ENCODE results near the gene CDKN2B-AS1. TPM values are rescaled to one million over a fixed set of nuclear protein-coding genes. Genes with fewer than 3 reads are reported as not detected.

Gene CDKN2B-AS1
- total RNA-seq, 1 donor from 2014 or later, result 0.53 TPM

- peak; percentile 77 for DNase-seq (ENCODE audit: low read depth)
- Histone ChIP-seq H3K27me3 (ENCODE audit: control insufficient read depth, insufficient read depth, low read length) (no peaks in the 10 kb centered on the region), H3K36me3 (ENCODE audit: control insufficient read depth, insufficient read depth, low read length) (no peaks in the 10 kb centered on the region), H3K4me3 (ENCODE audit: low read depth, low read length) (no peak overlapping the region)
- FAIRE-seq, result no peak
- TF ChIP-seq, protein P1, sequence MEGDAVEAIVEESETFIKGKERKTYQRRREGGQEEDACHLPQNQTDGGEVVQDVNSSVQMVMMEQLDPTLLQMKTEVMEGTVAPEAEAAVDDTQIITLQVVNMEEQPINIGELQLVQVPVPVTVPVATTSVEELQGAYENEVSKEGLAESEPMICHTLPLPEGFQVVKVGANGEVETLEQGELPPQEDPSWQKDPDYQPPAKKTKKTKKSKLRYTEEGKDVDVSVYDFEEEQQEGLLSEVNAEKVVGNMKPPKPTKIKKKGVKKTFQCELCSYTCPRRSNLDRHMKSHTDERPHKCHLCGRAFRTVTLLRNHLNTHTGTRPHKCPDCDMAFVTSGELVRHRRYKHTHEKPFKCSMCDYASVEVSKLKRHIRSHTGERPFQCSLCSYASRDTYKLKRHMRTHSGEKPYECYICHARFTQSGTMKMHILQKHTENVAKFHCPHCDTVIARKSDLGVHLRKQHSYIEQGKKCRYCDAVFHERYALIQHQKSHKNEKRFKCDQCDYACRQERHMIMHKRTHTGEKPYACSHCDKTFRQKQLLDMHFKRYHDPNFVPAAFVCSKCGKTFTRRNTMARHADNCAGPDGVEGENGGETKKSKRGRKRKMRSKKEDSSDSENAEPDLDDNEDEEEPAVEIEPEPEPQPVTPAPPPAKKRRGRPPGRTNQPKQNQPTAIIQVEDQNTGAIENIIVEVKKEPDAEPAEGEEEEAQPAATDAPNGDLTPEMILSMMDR (IDR thresholded peaks at IDR 0.05; ENCODE audit: insufficient read depth, low read length, severe bottlenecking), result no peak
Observed at GRCh38 chr9:22031655-22032411, 37.2 kb downstream of the CDKN2B-AS1 start.

- no peaks in the 10 kb centered on the region for H3K27me3 ChIP-seq (ENCODE audit: control insufficient read depth, insufficient read depth, low read length)
- TF ChIP-seq, protein P1 (IDR thresholded peaks at IDR 0.05; ENCODE audit: insufficient read depth, low read length, severe bottlenecking), result no peak
- DNase-seq (ENCODE audit: low read depth) (peak; percentile 95), FAIRE-seq (no peak)
- H3K36me3 ChIP-seq (ENCODE audit: control insufficient read depth, insufficient read depth, low read length), result no peaks in the 10 kb centered on the region
- H3K4me3 ChIP-seq (ENCODE audit: low read depth, low read length), result no peak overlapping the region
Observed at GRCh38 chr9:22033012-22033630, 38.5 kb downstream of the CDKN2B-AS1 start.

DNA sequence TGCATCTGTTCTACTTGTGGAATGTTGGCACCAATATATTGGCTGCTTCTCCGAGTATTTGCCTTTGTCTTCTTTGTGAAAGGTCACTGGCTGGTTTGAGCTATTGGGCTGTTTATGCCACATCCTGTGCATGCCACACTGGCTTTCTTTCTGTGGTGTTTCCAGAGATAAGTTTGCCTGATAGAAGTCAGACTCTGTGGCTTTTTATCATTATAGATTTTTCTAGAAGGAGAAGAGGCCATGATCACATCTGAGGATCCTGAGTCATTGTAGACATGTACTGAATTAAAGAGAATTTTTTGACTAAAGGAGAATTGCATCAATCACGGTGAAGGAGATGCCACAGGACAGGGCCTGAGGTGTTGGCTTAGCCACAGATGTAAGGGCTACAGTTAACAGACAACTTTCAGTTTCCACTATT, 41.0 kb downstream of the CDKN2B-AS1 start:
- TF ChIP-seq, protein P1 (IDR thresholded peaks at IDR 0.05; ENCODE audit: insufficient read depth, low read length, severe bottlenecking), result no peak
- DNase-seq (ENCODE audit: low read depth) (no peak), FAIRE-seq (no peak)
- Histone ChIP-seq H3K4me3 (ENCODE audit: low read depth, low read length) (no peak overlapping the region), H3K36me3 (ENCODE audit: control insufficient read depth, insufficient read depth, low read length) (no peaks in the 10 kb centered on the region), H3K27me3 (ENCODE audit: control insufficient read depth, insufficient read depth, low read length) (no peaks in the 10 kb centered on the region)

- H3K27me3 ChIP-seq (ENCODE audit: control insufficient read depth, insufficient read depth, low read length), result no peaks in the 10 kb centered on the region
- H3K4me3 ChIP-seq (ENCODE audit: low read depth, low read length), result no peak overlapping the region
- DNase-seq (ENCODE audit: low read depth) (peak; percentile 96), FAIRE-seq (peak; percentile 52)
- H3K36me3 ChIP-seq (ENCODE audit: control insufficient read depth, insufficient read depth, low read length), result no peaks in the 10 kb centered on the region
- TF ChIP-seq, protein P1 (IDR thresholded peaks at IDR 0.05; ENCODE audit: insufficient read depth, low read length, severe bottlenecking), result no peak
Observed at GRCh38 chr9:22036866-22037626, 42.5 kb downstream of the CDKN2B-AS1 start.

DNA sequence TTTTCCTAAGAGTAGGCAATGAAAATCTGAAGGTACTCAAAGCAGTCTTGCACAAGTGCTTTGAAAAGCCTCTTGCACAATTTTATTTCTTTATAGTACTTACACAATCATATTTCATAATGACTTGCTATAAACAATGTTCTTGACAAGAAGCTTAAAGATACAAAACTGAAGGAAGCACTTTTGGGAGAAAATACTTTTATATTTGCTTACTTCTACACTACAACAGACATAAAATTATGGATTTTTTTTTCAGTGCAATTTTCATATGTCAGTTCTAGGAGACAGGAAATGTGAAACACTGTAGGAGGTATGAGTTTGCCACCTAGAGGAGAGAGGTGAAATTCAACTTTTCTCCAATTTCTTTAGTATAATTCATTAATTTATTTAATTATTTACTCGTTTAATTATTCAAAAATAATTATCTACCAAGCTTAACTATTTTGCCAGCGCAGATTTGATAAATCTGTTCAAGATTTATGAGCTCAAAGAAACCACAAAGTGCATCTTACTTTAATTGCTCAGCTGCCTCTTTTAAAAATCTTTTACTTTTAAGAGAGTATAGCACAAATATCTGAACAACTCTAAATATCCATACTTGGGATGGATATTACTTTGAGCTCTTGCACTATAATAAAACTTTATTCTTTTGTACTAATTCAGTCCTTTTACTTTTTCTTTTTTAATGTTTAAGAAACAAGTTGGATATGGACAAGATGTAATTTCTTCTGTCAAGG, 43.5 kb downstream of the CDKN2B-AS1 start:
- no peak overlapping the region for H3K4me3 ChIP-seq (ENCODE audit: low read depth, low read length)
- H3K27me3 ChIP-seq (ENCODE audit: control insufficient read depth, insufficient read depth, low read length), result no peaks in the 10 kb centered on the region
- no peaks in the 10 kb centered on the region for H3K36me3 ChIP-seq (ENCODE audit: control insufficient read depth, insufficient read depth, low read length)
- no peak for FAIRE-seq
- TF ChIP-seq, protein P1 (IDR thresholded peaks at IDR 0.05; ENCODE audit: insufficient read depth, low read length, severe bottlenecking), result peak; percentile 15
- DNase-seq (ENCODE audit: low read depth), result peak; percentile 84
